IMR-90 (cell line): Measurements from ENCODE around the gene TEX13C. TPM values are rescaled to one million over a fixed set of nuclear protein-coding genes. Genes with fewer than 3 reads are reported as not detected.

Experiments used
- ATAC-seq: fragments of 200-7000 bp; cut with Tn5 transposase; 2 replicates; pipeline ENCODE4 v1.9.1; 2020; ENCODE audit warnings: low read depth, mild to moderate bottlenecking, moderate library complexity
- BruUV-seq: library from RNA; stranded (reverse); fragments of 400-500 nt; replicated peaks from 2 replicates; lab custom pipeline; 2021; lab: Mats Ljungman, UMichigan
- CTCF ChIA-PET: fragments of 300-600 bp; formaldehyde crosslinking; extraction: SDS; loops from one replicate; lab custom pipeline; 2021; ENCODE audit warnings: antibody characterized with exemption; lab: Yijun Ruan, JAX
- POLR2A ChIA-PET: fragments of 300-600 bp; sonication (Branson Sonifier 250); formaldehyde crosslinking; loops from one replicate; lab custom pipeline; 2022; ENCODE audit warnings: antibody characterized with exemption; ENCODE audit not compliant: unreplicated experiment; lab: Charles Lee
- DNase-seq: peaks from one replicate; pipeline ENCODE4 v3.0.0; 2013
- H2AFZ ChIP-seq: replicated peaks from 2 replicates; pipeline ENCODE3; 2013; ENCODE audit warnings: low read length, mild to moderate bottlenecking; ENCODE audit not compliant: poor library complexity
- H2AK5ac ChIP-seq: 2 replicates; pipeline ENCODE4 v1.6.1; 2013; ENCODE audit warnings: low read depth, low read length, inconsistent platforms
- H2AK9ac ChIP-seq: replicated peaks from 2 replicates; pipeline ENCODE3; 2013; ENCODE audit warnings: mild to moderate bottlenecking, low read depth, low read length, moderate library complexity; ENCODE audit not compliant: poor library complexity
- H2BK120ac ChIP-seq: 2 replicates; pipeline ENCODE4 v1.6.1; 2013; ENCODE audit warnings: low read depth, low read length, inconsistent platforms
- H2BK15ac ChIP-seq: 3 replicates; pipeline ENCODE4 v1.6.1; 2013; ENCODE audit warnings: low read depth, low read length, inconsistent platforms
- H2BK20ac ChIP-seq: 2 replicates; pipeline ENCODE4 v1.6.1; 2013; ENCODE audit warnings: low read depth, mild to moderate bottlenecking, inconsistent platforms, low read length, moderate library complexity
- H2BK5ac ChIP-seq: 2 replicates; pipeline ENCODE4 v1.6.1; 2013; ENCODE audit warnings: mild to moderate bottlenecking, low read depth, low read length, inconsistent platforms; ENCODE audit not compliant: poor library complexity, severe bottlenecking
- H3K14ac ChIP-seq: replicated peaks from 2 replicates; pipeline ENCODE4 v1.6.1; 2013; ENCODE audit warnings: low read depth, low read length, inconsistent platforms
- H3K18ac ChIP-seq: 2 replicates; pipeline ENCODE4 v1.6.1; 2013; ENCODE audit warnings: low read depth, low read length, control low read depth
- H3K23ac ChIP-seq: 2 replicates; pipeline ENCODE4 v1.6.1; 2013; ENCODE audit warnings: low read depth, low read length, inconsistent platforms
- H3K27ac ChIP-seq: 2 replicates; pipeline ENCODE4 v1.5.1; 2013; ENCODE audit warnings: mild to moderate bottlenecking, control low read depth, low read length; ENCODE audit not compliant: insufficient read depth
- H3K27me3 ChIP-seq: 2 replicates; pipeline ENCODE4 v1.6.1; 2013; ENCODE audit warnings: low read length; ENCODE audit not compliant: control insufficient read depth, insufficient read depth
- H3K36me3 ChIP-seq: 2 replicates; pipeline ENCODE4 v1.6.1; 2013; ENCODE audit warnings: low read length, mixed read lengths; ENCODE audit not compliant: control insufficient read depth, insufficient read depth
- H3K4ac ChIP-seq: 2 replicates; pipeline ENCODE4 v1.6.1; 2013; ENCODE audit warnings: low read depth, low read length, inconsistent platforms
- H3K4me1 ChIP-seq: 2 replicates; pipeline ENCODE4 v1.6.1; 2013; ENCODE audit warnings: low read length, mixed read lengths; ENCODE audit not compliant: control insufficient read depth, insufficient read depth
- H3K4me2 ChIP-seq: 2 replicates; pipeline ENCODE4 v1.6.1; 2013; ENCODE audit warnings: low read depth, mild to moderate bottlenecking, control low read depth, low read length, moderate library complexity
- H3K4me3 ChIP-seq: 2 replicates; pipeline ENCODE4 v1.5.1; 2013; ENCODE audit warnings: low read depth, mild to moderate bottlenecking, control low read depth, low read length, moderate library complexity; ENCODE audit not compliant: insufficient read depth
- H3K56ac ChIP-seq: 2 replicates; pipeline ENCODE4 v1.6.1; 2013; ENCODE audit warnings: low read length, inconsistent platforms; ENCODE audit not compliant: insufficient read depth; ENCODE audit errors: extremely low read depth
- H3K79me1 ChIP-seq, 2 experiments: 2 replicates each; pipeline ENCODE4 v1.6.1; 2013; ENCODE audit warnings: low read length in 2 of 2, inconsistent platforms in 1 of 2, low read depth in 1 of 2
- H3K9ac ChIP-seq: 2 replicates; pipeline ENCODE4 v1.6.1; 2013; ENCODE audit warnings: low read depth, low read length, control low read depth
- H3K9me1 ChIP-seq: 2 replicates; pipeline ENCODE4 v1.6.1; 2013; ENCODE audit warnings: low read length, inconsistent platforms; ENCODE audit not compliant: insufficient read depth
- H3K9me3 ChIP-seq: 2 replicates; pipeline ENCODE4 v1.6.1; 2013; ENCODE audit warnings: low read length; ENCODE audit not compliant: control insufficient read depth, insufficient read depth
- H4K20me1 ChIP-seq: 2 replicates; pipeline ENCODE4 v1.6.1; 2013; ENCODE audit warnings: low read length, inconsistent platforms; ENCODE audit not compliant: insufficient read depth
- H4K5ac ChIP-seq: 2 replicates; pipeline ENCODE4 v1.6.1; 2013; ENCODE audit warnings: mild to moderate bottlenecking, low read depth, low read length, control low read depth
- H4K8ac ChIP-seq, 2 experiments: 2 replicates each; pipeline ENCODE4 v1.6.1; 2013; ENCODE audit warnings: low read depth in 2 of 2, low read length in 2 of 2, control low read depth in 1 of 2, inconsistent platforms in 1 of 2
- H4K91ac ChIP-seq: 2 replicates; pipeline ENCODE4 v1.6.1; 2013; ENCODE audit warnings: low read depth, low read length, inconsistent platforms; ENCODE audit not compliant: insufficient read depth
- BHLHE40 ChIP-seq: fragments of 150-350 bp; IDR thresholded peaks from 2 replicates; pipeline ENCODE4 v1.6.1; 2016; ENCODE audit warnings: mild to moderate bottlenecking, low read depth, low read length
- CHD1 ChIP-seq: IDR thresholded peaks from 2 replicates; pipeline ENCODE4 v1.6.1; 2012; ENCODE audit warnings: low read depth, low read length, improper control_type of control experiment
- FOS ChIP-seq: fragments of 150-350 bp; IDR thresholded peaks from 2 replicates; pipeline ENCODE4 v1.6.1; 2016; ENCODE audit warnings: low read depth, low read length
- MAFK ChIP-seq: IDR thresholded peaks from 2 replicates; pipeline ENCODE4 v1.6.1; 2012; ENCODE audit warnings: low read depth, low read length, improper control_type of control experiment
- MAZ ChIP-seq: IDR thresholded peaks from 2 replicates; pipeline ENCODE4 v1.6.1; 2012; ENCODE audit warnings: low read depth, mild to moderate bottlenecking, low read length, improper control_type of control experiment, moderate library complexity, borderline replicate concordance
- MXI1 ChIP-seq: IDR thresholded peaks from 2 replicates; pipeline ENCODE4 v1.6.1; 2012; ENCODE audit warnings: low read depth, mild to moderate bottlenecking, low read length, moderate library complexity, borderline replicate concordance
- POLR2A ChIP-seq: IDR thresholded peaks from 2 replicates; pipeline ENCODE4 v1.6.1; 2012; ENCODE audit warnings: mild to moderate bottlenecking, low read depth, low read length
- RAD21 ChIP-seq: IDR thresholded peaks from 2 replicates; pipeline ENCODE4 v1.6.1; 2012; ENCODE audit warnings: low read length, improper control_type of control experiment
- RCOR1 ChIP-seq: IDR thresholded peaks from 2 replicates; pipeline ENCODE4 v1.6.1; 2012; ENCODE audit warnings: mild to moderate bottlenecking, low read length, improper control_type of control experiment; ENCODE audit not compliant: insufficient replicate concordance
- RFX5 ChIP-seq: IDR thresholded peaks from 2 replicates; pipeline ENCODE4 v1.8.0; 2012; ENCODE audit warnings: low read depth, mild to moderate bottlenecking, low read length, moderate library complexity
- SMC3 ChIP-seq: fragments of 150-350 bp; IDR thresholded peaks from 2 replicates; pipeline ENCODE4 v1.6.1; 2016; ENCODE audit warnings: low read depth, mild to moderate bottlenecking, antibody characterized with exemption, low read length, moderate library complexity
- dilution Hi-C: fragments of 300-500 bp; cut with HindIII; formaldehyde crosslinking; loops from one replicate; pipeline ENCODE4 v1.14.3; 2018; ENCODE audit warnings: low sequenced_read_pairs; ENCODE audit not compliant: unreplicated experiment
- in situ Hi-C: fragments of 300-500 bp; cut with MboI; formaldehyde crosslinking; loops from 3 replicates; pipeline ENCODE4 v1.14.3; 2019; ENCODE audit warnings: low sequenced_read_pairs, inconsistent platforms, mixed read lengths
- intact Hi-C: fragments of 100-400 bp; cut with micrococcal nuclease; formaldehyde crosslinking; loops from 2 replicates; pipeline ENCODE4 v1.10.0; 2022
- polyA plus RNA-seq, 3 experiments: library from polyadenylated mRNA; depleted of rRNA; stranded (reverse); fragments of >200 nt; gene quantifications; 2 replicates each; pipeline ENCODE4 v1.2.3, GENCODE V29; 2012; ENCODE audit warnings: low replicate concordance in 1 of 3
- total RNA-seq: library from RNA; depleted of rRNA; stranded (reverse); fragments of >200 nt; gene quantifications from 2 replicates; pipeline ENCODE4 v1.2.3, GENCODE V29; 2012
- TF ChIP-seq, protein P1 (sequence below): fragments of 150-350 bp; IDR thresholded peaks from 2 replicates; pipeline ENCODE4 v1.6.1; 2017; ENCODE audit warnings: mild to moderate bottlenecking, antibody characterized with exemption, low read length, low read depth
- TF ChIP-seq, protein P2 (sequence below): conservative IDR thresholded peaks from 2 replicates; pipeline ENCODE4 v1.5.1; 2012; ENCODE audit warnings: mild to moderate bottlenecking, low read depth, low read length, improper control_type of control experiment
- TF ChIP-seq, protein P3 (sequence below): fragments of 150-350 bp; IDR thresholded peaks from 2 replicates; pipeline ENCODE4 v1.6.1; 2016; ENCODE audit warnings: low read depth, mild to moderate bottlenecking, low read length, moderate library complexity, borderline replicate concordance

The TEX13C gene
- total and polyA plus RNA-seq, 2 of the 4 experiments (the other 2 are of a cell fraction), result not detected

- POLR2A ChIA-PET, result no interaction called here
- no TSS peak for BruUV-seq
- intact Hi-C loops (no loop called here), in situ Hi-C loops (no loop called here), dilution Hi-C loops (no loop called here)
- Histone ChIP-seq H2BK120ac (no peak overlapping the region), H3K56ac (no peak overlapping the region), H3K18ac (no peak overlapping the region), H2BK20ac (no peak overlapping the region), H3K23ac (no peak overlapping the region), H3K4me3 (no peak overlapping the region), H3K27me3 (no peaks in the 10 kb centered on the region), H2BK15ac (no peak overlapping the region), H4K20me1 (no peaks in the 10 kb centered on the region), H3K36me3 (no peaks in the 10 kb centered on the region), H4K91ac (no peak overlapping the region), H2AK9ac (no peak overlapping the region), H3K27ac (no peak overlapping the region), H4K8ac (no peak overlapping the region), H4K5ac (no peak overlapping the region), H3K4me2 (no peak overlapping the region), H3K14ac (no peak overlapping the region), H2AK5ac (no peak overlapping the region), H3K9ac (no peak overlapping the region), H3K4ac (no peak overlapping the region), H3K4me1 (no peaks in the 10 kb centered on the region), H2BK5ac (no peak overlapping the region), H3K9me1 (no peaks in the 10 kb centered on the region), H3K9me3 (no peaks in the 10 kb centered on the region), H2AFZ (no peak overlapping the region), H3K79me1 (no peaks in the 10 kb centered on the region)
- TF ChIP-seq, protein P1, sequence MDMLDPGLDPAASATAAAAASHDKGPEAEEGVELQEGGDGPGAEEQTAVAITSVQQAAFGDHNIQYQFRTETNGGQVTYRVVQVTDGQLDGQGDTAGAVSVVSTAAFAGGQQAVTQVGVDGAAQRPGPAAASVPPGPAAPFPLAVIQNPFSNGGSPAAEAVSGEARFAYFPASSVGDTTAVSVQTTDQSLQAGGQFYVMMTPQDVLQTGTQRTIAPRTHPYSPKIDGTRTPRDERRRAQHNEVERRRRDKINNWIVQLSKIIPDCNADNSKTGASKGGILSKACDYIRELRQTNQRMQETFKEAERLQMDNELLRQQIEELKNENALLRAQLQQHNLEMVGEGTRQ, result no peak
- TF ChIP-seq FOS (no peak), RFX5 (no peak), CHD1 (no peak), MXI1 (no peak), MAZ (no peak), RCOR1 (no peak), MAFK (no peak), POLR2A (no peak), BHLHE40 (no peak), SMC3 (no peak), RAD21 (no peak)
- TF ChIP-seq, protein P2, sequence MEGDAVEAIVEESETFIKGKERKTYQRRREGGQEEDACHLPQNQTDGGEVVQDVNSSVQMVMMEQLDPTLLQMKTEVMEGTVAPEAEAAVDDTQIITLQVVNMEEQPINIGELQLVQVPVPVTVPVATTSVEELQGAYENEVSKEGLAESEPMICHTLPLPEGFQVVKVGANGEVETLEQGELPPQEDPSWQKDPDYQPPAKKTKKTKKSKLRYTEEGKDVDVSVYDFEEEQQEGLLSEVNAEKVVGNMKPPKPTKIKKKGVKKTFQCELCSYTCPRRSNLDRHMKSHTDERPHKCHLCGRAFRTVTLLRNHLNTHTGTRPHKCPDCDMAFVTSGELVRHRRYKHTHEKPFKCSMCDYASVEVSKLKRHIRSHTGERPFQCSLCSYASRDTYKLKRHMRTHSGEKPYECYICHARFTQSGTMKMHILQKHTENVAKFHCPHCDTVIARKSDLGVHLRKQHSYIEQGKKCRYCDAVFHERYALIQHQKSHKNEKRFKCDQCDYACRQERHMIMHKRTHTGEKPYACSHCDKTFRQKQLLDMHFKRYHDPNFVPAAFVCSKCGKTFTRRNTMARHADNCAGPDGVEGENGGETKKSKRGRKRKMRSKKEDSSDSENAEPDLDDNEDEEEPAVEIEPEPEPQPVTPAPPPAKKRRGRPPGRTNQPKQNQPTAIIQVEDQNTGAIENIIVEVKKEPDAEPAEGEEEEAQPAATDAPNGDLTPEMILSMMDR, result no peak
- TF ChIP-seq, protein P3, sequence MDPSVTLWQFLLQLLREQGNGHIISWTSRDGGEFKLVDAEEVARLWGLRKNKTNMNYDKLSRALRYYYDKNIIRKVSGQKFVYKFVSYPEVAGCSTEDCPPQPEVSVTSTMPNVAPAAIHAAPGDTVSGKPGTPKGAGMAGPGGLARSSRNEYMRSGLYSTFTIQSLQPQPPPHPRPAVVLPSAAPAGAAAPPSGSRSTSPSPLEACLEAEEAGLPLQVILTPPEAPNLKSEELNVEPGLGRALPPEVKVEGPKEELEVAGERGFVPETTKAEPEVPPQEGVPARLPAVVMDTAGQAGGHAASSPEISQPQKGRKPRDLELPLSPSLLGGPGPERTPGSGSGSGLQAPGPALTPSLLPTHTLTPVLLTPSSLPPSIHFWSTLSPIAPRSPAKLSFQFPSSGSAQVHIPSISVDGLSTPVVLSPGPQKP, result no peak
- ATAC-seq (no peak), DNase-seq (no peak)
- CTCF ChIA-PET, result no interaction called here
Measured at GRCh38 chrX:125291124-125291523, 28.5 kb upstream of the TEX13C start.
